GM12878 (cell line): ENCODE measurements around the gene PCCB. TPM values are rescaled to one million over a fixed set of nuclear protein-coding genes. Genes with fewer than 3 reads are reported as not detected.

Experiments
- ATAC-seq: fragments of 200-7000 bp; cut with Tn5 transposase; 3 replicates; pipeline ENCODE4 v1.9.1; 2020; ENCODE audit warnings: mild to moderate bottlenecking, moderate library complexity
- BruUV-seq: library from RNA; stranded (reverse); fragments of 400-500 nt; replicated peaks from 2 replicates; lab custom pipeline; 2021; lab: Mats Ljungman, UMichigan
- CTCF ChIA-PET: fragments of 300-600 bp; sonication (Branson Sonifier 250); formaldehyde crosslinking; extraction: SDS; loops from one replicate; lab custom pipeline; 2021; ENCODE audit warnings: inconsistent platforms; lab: Yijun Ruan, JAX
- POLR2A ChIA-PET: fragments of 350-600 bp; formaldehyde crosslinking; extraction: SDS; loops from one replicate; lab custom pipeline; 2021; ENCODE audit warnings: inconsistent platforms; lab: Charles Lee
- RAD21 ChIA-PET: fragments of 300-600 bp; sonication (Branson Sonifier 250); formaldehyde crosslinking; loops from one replicate; lab custom pipeline; 2023; ENCODE audit warnings: antibody characterized with exemption; ENCODE audit not compliant: unreplicated experiment; lab: Charles Lee
- SMC1A ChIA-PET: fragments of 300-600 bp; sonication (Branson Sonifier 250); formaldehyde crosslinking; loops from one replicate; lab custom pipeline; 2023; ENCODE audit not compliant: unreplicated experiment, uncharacterized antibody; lab: Charles Lee
- DNase-seq: peaks from one replicate; pipeline ENCODE4 v3.0.0-alpha.2; 2011; ENCODE audit warnings: low read depth, low spot score
- FAIRE-seq: peaks from 3 replicates; lab custom pipeline; 2011; peaks lifted over from hg19 to GRCh38; lab: Jason Lieb, UNC
- H2AFZ ChIP-seq: 2 replicates; pipeline ENCODE4 v1.6.0; 2011; ENCODE audit warnings: low read depth, low read length, control low read depth; ENCODE audit not compliant: control insufficient read depth
- H3K27ac ChIP-seq: 2 replicates; pipeline ENCODE4 v1.5.1; 2011; ENCODE audit warnings: control low read depth; ENCODE audit not compliant: control insufficient read depth, insufficient read depth
- H3K27me3 ChIP-seq, 2 experiments: replicated peaks in 1 of 2; 2 replicates each; pipeline versions ENCODE4 v1.6.0 to v1.6.1; 2011; ENCODE audit warnings: low read length in 1 of 2; ENCODE audit not compliant: control insufficient read depth in 2 of 2, insufficient read depth in 2 of 2
- H3K36me3 ChIP-seq, 2 experiments: 2 replicates each; pipeline ENCODE4 v1.5.1; 2011; ENCODE audit warnings: low read length in 1 of 2; ENCODE audit not compliant: control insufficient read depth in 2 of 2, insufficient read depth in 2 of 2
- H3K4me1 ChIP-seq: 2 replicates; pipeline ENCODE4 v1.6.1; 2011; ENCODE audit warnings: mild to moderate bottlenecking, low read length, moderate library complexity, mixed read lengths; ENCODE audit not compliant: control insufficient read depth, insufficient read depth
- H3K4me2 ChIP-seq: 2 replicates; pipeline ENCODE4 v1.6.0; 2011; ENCODE audit warnings: control low read depth; ENCODE audit not compliant: control insufficient read depth, insufficient read depth
- H3K4me3 ChIP-seq: fragments of 200-600 bp; sonication (generic); 2 replicates; pipeline ENCODE4 v1.5.1; 2016
- H3K79me2 ChIP-seq: 2 replicates; pipeline ENCODE4 v1.6.0; 2011; ENCODE audit warnings: low read length; ENCODE audit not compliant: control insufficient read depth, insufficient read depth
- H3K9ac ChIP-seq: 2 replicates; pipeline ENCODE4 v1.8.0; 2011; ENCODE audit warnings: low read length, control low read depth, mixed read lengths; ENCODE audit not compliant: control insufficient read depth, insufficient read depth
- H3K9me3 ChIP-seq: replicated peaks from 3 replicates; pipeline ENCODE4 v1.5.1; 2011; ENCODE audit warnings: mild to moderate bottlenecking, low read length; ENCODE audit not compliant: control insufficient read depth, insufficient read depth
- H4K20me1 ChIP-seq: 2 replicates; pipeline ENCODE4 v1.6.0; 2011; ENCODE audit not compliant: control insufficient read depth, insufficient read depth
- PRDM15 ChIP-seq: fragments of 450-650 bp; formaldehyde crosslinking; IDR thresholded peaks from 2 replicates; pipeline ENCODE4 v1.4.0; 2020; ENCODE audit warnings: mild to moderate bottlenecking, moderate library complexity
- WGBS: methylation state at CpG from one replicate; pipeline ENCODE4 v1.1.6; 2016; ENCODE audit warnings: low lambda C conversion rate; ENCODE audit not compliant: insufficient replicate concordance, insufficient coverage; ENCODE audit errors: missing lambda C conversion rate; 5-methylcytosine and 5-hydroxymethylcytosine counted together
- in situ Hi-C: fragments of 300-500 bp; cut with MboI; formaldehyde crosslinking; loops from 9 replicates; pipeline ENCODE4 v1.14.3; 2018; ENCODE audit warnings: mixed read lengths
- intact Hi-C: fragments of 100-400 bp; cut with micrococcal nuclease; formaldehyde crosslinking; loops from one replicate; pipeline ENCODE4 v1.14.2; 2022; ENCODE audit not compliant: unreplicated experiment
- polyA plus RNA-seq, 11 experiments: library from polyadenylated mRNA; depleted of rRNA in 4 of 11; unstranded in 6 of 11; stranded (reverse) in 5 of 11; fragments of >200 nt; fragmentation: Nextera tagmentation in 4 of 11; fragmentation: Illumina TruSeq in 1 of 11; extraction: Ambion mirVana in 4 of 11; extraction: Trizol in 1 of 11; gene quantifications; 1 replicate in 1 of 11; 2 replicates in 10 of 11; pipeline versions ENCODE4 v1.2.1 to v1.2.3, GENCODE V29; 2011 to 2016; ENCODE audit warnings: inconsistent platforms in 2 of 11, missing spikeins in 2 of 11, low read depth in 1 of 11
- total RNA-seq, 4 experiments: library from RNA; depleted of rRNA in 3 of 4; stranded (reverse); fragments of >200 nt in 3 of 4; fragmentation: Illumina TruSeq in 1 of 4; extraction: Trizol in 1 of 4; gene quantifications; 2 replicates each; pipeline versions ENCODE4 v1.2.1 to v1.2.3, GENCODE V29; 2013 to 2021
- TF ChIP-seq, protein P1 (sequence below): fragments of 450-650 bp; IDR thresholded peaks from 2 replicates; pipeline ENCODE4 v1.6.1; 2014; ENCODE audit warnings: mild to moderate bottlenecking

The PCCB gene
- total and polyA plus RNA-seq, 10 of the 15 experiments (the other 5 are each of a cell fraction or from before 2014, with no cell fraction given), result 67.2 to 133 (median 86.9) TPM

DNA sequence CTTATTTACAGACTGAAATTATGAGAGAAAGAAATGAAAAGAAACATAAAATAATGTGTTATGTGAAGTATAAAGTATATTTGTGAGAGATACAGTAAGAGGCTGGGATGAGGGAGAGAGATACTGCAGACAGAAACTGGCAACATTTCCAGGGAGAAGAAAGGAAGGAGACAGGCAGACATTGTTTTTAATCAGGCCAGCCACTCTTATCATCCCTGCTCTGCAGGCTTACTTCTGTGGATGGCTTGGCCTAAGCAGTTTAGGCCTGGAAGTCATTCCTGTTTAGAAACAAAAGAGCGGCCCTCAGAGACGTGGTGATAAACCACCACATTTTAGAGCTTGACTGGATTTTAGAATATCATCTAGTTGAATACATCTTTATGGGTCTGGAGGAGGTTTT lies 12.4 kb downstream of the PCCB start:
- in situ Hi-C loops, result no loop called here
- no peak overlapping the region for H3K9ac ChIP-seq
- DNase-seq, result no peak

More for the DNA sequence above, 12.4 kb downstream of the PCCB start:
- Histone ChIP-seq H3K36me3 (peaks cover 2 to 11% of the 10 kb centered on the region in 2 experiments), H3K4me1 (peaks cover 2% of the 10 kb centered on the region; the same call in 1 of the 2 replicates), H3K27me3 (no peaks in the 10 kb centered on the region), H3K79me2 (no peaks in the 10 kb centered on the region), H3K4me3 (no peak overlapping the region), H2AFZ (no peak overlapping the region), H3K27ac (no peak overlapping the region), H4K20me1 (no peaks in the 10 kb centered on the region), H3K9me3 (no peaks in the 10 kb centered on the region), H3K4me2 (no peak overlapping the region)
- CTCF ChIA-PET, result no interaction called here
- SMC1A ChIA-PET, result interaction anchor here (0.6 kb wide), 1 partner anchor 220 kb away, joined by 4 read pairs; no protein-coding TSS in a partner anchor
- 97% methylated on average over 2 of the region's 2 CpGs for WGBS
- POLR2A ChIA-PET, result interaction anchor here (0.6 kb wide), 1 partner anchor 53 kb away, joined by 4 read pairs; no protein-coding TSS in a partner anchor
- no peak for FAIRE-seq
- RAD21 ChIA-PET, result no interaction called here
- no peak for ATAC-seq
- no TSS peak for BruUV-seq
- intact Hi-C loops, result no loop called here
- no peak for TF ChIP-seq PRDM15
- TF ChIP-seq, protein P1, sequence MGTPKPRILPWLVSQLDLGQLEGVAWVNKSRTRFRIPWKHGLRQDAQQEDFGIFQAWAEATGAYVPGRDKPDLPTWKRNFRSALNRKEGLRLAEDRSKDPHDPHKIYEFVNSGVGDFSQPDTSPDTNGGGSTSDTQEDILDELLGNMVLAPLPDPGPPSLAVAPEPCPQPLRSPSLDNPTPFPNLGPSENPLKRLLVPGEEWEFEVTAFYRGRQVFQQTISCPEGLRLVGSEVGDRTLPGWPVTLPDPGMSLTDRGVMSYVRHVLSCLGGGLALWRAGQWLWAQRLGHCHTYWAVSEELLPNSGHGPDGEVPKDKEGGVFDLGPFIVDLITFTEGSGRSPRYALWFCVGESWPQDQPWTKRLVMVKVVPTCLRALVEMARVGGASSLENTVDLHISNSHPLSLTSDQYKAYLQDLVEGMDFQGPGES, result no peak
